GM19099 (cell line): ENCODE results near the gene KIAA0825.

Source experiments
- POLR2A ChIP-seq: IDR thresholded peaks from 3 replicates; pipeline ENCODE4 v1.6.1; 2011; ENCODE audit warnings: low read depth; ENCODE audit not compliant: insufficient read length; ENCODE audit errors: extremely low read depth

KIAA0825 gene

GRCh38 chr5:94618493-94619328 is at the start of gene KIAA0825, which contains the start of gene SLF1:
TSS of gene KIAA0825 (minus strand) at chr5:94618604. CDS start at chr5:94537126, 81,478 bp downstream.
TSS of gene SLF1 (plus strand) at chr5:94618669. CDS start at chr5:94628811, 10,142 bp downstream.
- TF ChIP-seq POLR2A: peak; percentile 66

DNA sequence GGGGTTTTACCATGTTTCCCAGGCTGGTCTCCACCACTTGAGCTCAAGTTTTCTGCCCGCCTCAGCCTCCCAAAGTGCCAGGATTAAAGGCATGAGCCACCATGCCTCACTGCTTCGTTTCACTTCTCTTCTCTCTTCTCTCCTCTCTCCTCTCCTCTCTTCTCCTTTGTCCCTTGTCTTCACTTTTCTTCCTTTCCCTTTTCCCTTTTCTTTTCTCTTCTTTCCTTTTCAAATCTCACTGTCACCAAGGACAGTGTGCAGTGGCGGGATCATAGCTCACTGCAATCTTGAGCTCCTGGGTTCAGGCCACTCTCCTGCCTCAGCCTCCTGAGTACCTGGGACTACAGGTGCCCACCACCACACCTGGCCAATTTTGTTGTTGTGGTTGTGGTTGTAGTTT is 49.5 kb upstream of the KIAA0825 start:
- no peak for TF ChIP-seq POLR2A

DNA sequence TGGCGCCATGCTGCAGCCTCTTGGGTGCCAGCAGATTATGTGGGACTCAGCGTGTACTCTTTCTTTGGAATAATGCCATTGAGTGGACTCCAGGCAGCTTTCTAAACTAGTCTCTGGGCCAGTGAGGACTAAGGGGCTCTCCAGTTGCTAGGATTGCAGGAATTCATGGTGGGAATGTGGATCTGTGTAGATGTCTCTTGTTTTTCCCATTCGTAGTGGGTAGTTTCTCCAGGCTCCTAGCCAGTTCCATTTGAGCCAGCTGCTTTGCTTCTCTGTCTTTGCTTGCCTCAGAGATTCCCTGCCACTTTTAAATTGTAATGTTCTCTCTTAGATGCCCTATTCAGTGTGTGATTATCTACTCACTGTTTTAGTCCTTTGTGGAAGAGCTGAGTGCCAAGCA is 42.7 kb upstream of the KIAA0825 start:
- no peak for TF ChIP-seq POLR2A

GRCh38 chr5:94660506-94660905 is 42.1 kb upstream of the KIAA0825 start:
- TF ChIP-seq POLR2A: no peak

- no peak for TF ChIP-seq POLR2A
Observed at GRCh38 chr5:94658272-94658671, 39.9 kb upstream of the KIAA0825 start.

- TF ChIP-seq POLR2A: no peak
Observed at GRCh38 chr5:94649874-94650273, 31.5 kb upstream of the KIAA0825 start.

DNA sequence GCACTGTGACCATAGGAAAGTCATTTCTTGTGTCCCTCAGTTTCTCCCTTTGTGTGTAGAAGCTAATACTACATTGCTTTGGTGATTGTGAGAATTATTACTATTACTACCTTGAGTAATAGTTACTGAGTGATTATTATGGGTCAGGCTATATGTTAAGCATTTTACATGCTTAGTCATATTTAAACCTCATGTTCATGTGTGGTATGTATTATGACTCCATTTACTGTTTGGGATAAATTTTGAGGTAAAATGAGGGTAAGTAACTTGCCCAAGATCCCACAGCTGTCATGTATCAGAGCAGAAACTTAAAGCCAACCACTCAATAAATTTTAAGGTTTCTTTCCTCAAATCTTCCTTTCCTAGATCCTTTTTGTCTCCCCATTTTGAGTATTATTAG is 28.4 kb upstream of the KIAA0825 start:
- no peak for TF ChIP-seq POLR2A

- no peak for TF ChIP-seq POLR2A
Observed at GRCh38 chr5:94645053-94645452, 26.6 kb upstream of the KIAA0825 start.

GRCh38 chr5:94640176-94640575 is 21.8 kb upstream of the KIAA0825 start:
- no peak for TF ChIP-seq POLR2A

- no peak for TF ChIP-seq POLR2A
Observed at GRCh38 chr5:94632024-94632423, 13.6 kb upstream of the KIAA0825 start.

DNA sequence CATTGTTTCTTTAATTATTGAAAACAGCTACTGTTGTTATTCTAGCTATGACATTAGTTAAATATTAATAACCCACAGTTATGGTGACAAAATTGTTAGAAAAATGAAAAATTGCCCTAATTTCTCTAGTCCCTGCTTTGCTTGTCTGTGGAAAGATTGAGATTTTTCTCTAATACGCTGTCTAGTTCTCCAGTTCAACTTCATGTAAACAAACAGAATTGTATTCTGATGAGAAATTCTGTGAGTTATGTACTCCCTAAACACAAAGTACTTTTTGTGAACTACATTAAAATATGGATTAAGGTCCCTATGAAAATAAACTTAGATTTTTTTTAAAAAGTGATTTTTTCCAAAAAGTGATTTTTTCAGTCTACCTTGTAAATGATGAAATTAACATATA is 8.8 kb upstream of the KIAA0825 start:
- TF ChIP-seq POLR2A: no peak

DNA sequence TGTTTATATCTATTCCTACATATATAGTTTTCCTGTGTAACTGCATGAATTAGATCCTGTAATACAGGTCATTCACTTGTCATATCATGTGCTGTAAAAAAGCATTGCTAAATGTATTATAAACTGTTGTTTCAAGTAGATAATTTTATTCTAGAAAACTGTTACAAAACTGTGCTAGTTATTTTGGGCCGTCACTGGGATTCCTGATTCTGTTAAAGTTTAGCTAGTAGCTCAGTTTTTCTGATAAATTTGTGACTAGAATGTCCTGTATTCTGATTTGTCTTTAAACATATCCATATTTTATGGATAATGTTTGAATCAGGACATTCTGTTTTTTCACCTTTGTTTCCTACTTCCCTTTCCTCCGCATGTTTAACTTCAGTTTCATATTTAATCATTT is 5.5 kb upstream of the KIAA0825 start:
- no peak for TF ChIP-seq POLR2A

DNA sequence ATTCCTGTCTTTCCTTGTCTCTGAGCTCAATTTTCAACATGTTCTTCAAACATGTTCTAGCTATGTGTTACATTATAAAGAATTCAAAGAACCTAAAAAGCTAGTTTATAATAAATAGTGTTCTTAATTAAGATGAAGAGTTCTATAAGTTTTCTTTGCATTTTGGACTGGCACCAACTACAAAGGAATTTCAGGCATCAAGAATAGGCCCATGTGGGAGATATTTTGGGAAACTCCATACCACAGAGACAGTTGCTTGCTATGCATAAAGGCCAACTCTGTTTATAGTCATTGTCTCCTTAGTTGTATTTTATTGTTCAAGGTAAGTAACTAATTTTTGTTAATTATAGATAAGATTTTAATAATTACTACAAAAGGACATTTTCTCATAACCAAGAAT is 4.6 kb upstream of the KIAA0825 start:
- TF ChIP-seq POLR2A: no peak

DNA sequence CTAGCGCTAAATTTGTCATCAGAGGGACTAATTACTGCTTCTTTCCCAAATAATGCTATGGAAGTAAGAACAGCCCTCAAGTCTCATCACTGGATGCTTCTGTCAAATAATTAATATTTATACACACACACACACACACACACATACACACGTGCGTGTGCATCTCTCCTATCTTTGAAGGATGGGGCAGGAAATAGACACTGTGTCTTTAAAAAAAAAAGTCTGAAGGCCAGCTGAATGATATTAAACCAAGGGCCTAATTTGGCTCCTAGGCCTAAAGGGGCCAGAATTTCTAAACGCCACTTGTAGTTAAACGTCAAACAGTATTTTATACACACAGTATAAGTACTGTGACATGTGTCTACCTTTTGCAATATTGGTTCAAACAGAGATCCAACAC is 3.4 kb upstream of the KIAA0825 start:
- no peak for TF ChIP-seq POLR2A

- no peak for TF ChIP-seq POLR2A
Observed at GRCh38 chr5:94620256-94620655, 1.9 kb upstream of the KIAA0825 start.

DNA sequence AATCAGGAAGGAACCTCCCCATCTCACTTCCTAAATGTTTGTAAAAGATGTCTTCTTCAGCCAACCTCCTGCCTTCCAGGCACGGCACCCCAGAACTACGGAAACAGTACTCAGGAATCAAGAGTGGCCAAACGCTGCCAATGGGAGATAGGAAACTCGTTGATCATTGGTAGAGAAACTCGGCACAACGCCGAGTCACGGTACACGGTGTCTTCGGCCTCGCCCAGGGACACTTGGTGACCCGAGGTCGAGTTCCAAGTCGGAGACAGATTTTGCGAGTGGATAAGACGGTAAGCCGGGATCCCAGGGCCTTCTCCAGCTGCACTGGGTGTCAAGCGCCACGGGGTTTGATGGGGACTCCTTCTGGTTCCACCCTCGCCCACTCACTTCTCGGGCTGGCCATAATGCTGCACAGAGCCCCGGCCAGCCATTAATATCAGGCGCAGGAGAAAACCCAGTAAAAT is 343 bp downstream of the KIAA0825 start:
- no peak for TF ChIP-seq POLR2A
